ENCODE results near the gene FLNB. TPM values are rescaled to one million over a fixed set of nuclear protein-coding genes. Genes with fewer than 3 reads are reported as not detected.

FLNB gene
- total and polyA plus RNA-seq, 2 of the 8 experiments (the other 6 are each of a cell fraction or from before 2014, with no cell fraction given), result 72.3 to 118 TPM

GRCh38 chr3:58135712-58136543 lies 127.7 kb downstream of the FLNB start (continued):
- TF ChIP-seq RAD21 (IDR thresholded peaks at IDR 0.05 in 1 of 2, conservative IDR thresholded peaks at IDR 0.05 in 1 of 2; ENCODE audit: low read depth in 2 of 2, low read length in 2 of 2), result no peak
- TF ChIP-seq KDM1A (IDR thresholded peaks at IDR 0.05; ENCODE audit: borderline replicate concordance, low read length), result no peak
- TF ChIP-seq TAF7 (optimal IDR thresholded peaks at IDR 0.05; ENCODE audit: borderline replicate concordance, low read depth, low read length), result no peak
